A172 (cell line): ENCODE data around the gene TRIM33. TPM values are rescaled to one million over a fixed set of nuclear protein-coding genes. Genes with fewer than 3 reads are reported as not detected.
"Not testable (repeated sequence)": the region's sequence is repeated elsewhere in the genome, so short reads cannot be mapped to it uniquely, and the experiment has no call there.

Experiments
- DNase-seq: peaks from one replicate; pipeline ENCODE4 v3.0.0-alpha.2; 2015; ENCODE audit warnings: low spot score
- total RNA-seq: library from RNA; depleted of rRNA; stranded (reverse); fragments of >200 nt; shearing (Covaris generic); gene quantifications from 2 replicates; pipeline ENCODE4 v1.2.3, GENCODE V29; 2014

Gene TRIM33
- total RNA-seq, 1 experiment from 2014 or later: 22.9 TPM

DNA sequence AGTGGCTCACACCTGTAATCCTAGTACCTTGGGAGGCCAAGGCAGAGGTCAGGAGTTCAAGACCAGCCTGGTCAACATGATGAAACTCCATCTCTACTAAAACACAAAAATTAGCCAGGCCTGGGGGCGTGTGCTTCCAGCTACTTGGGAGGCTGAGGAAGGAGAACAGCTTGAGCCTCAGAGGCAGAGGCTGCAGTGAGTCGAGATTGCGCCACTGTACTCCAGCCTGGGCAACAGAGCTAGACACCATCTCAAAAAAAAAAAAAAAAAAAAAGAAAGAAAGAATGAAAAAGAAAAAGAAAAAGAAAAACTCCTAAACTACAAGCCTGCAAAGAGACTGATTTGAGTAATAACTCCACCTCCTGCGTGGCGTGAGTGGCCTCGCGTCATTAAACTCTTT is 92.1 kb downstream of the TRIM33 start:
- not testable (repeated sequence) for DNase-seq

DNA sequence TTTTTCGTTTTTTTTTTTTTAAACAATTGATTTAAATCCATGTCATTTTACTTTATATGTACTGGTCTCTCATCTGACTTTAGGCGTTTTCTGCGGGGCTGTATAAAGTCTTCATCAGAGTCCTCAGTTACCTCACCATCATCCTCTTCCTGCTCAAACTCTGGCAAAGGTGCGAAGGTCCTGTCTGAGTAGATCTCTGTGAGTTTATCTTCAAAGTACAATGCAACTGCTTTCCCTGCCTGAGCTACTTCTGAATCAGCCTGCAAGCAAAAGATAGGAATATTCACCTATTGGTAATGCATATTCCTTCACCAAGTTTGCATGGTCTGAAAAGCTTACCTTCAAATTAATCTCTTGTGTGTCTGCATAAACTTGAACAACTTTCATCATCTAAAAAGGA is 113.4 kb downstream of the TRIM33 start:
- no peak for DNase-seq

DNA sequence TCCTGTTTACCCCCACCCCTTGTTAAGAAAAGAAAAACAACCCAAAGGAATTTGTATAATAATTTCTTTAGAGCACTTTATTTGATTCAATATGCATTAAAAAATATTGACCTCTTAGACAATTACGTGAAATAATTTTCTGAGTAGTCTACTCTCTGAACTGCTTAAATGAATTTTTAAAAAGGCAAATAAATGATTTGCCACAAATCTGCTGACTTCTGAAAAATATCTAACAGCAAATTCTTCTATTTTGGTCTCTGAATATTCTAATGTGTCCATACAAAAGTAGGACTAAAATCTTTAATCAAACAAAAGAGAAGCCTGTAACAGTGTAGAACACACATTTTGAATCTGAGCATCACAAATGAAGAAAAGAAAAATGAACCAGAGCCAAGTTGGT is 115.1 kb downstream of the TRIM33 start:
- no peak for DNase-seq

GRCh38 chr1:114390960-114391359 is 120.0 kb downstream of the TRIM33 start:
- DNase-seq: no peak

- no peak for DNase-seq
Observed at GRCh38 chr1:114390361-114390760, 120.6 kb downstream of the TRIM33 start.

GRCh38 chr1:114388432-114389003 is 122.5 kb downstream of the TRIM33 start:
- no peak for DNase-seq

DNA sequence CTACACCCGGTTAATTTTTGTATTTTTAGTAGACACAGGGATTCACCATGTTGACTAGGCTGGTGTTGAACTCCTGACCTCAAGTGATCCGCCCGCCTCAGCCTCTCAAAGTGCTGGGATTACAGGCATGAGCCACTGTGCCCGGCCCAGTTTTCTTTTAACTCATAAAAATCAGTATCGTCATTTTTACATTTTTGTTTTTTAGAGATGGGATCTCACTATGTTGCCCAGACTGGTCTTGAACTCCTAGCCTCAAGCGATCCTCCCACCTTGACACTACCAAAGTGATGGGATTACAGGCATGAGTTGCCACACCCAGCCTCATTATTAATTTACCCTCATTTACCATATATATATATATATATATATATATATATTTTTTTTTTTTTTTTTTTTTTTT is 123.4 kb downstream of the TRIM33 start:
- DNase-seq: not testable (repeated sequence)

- no peak for DNase-seq
Observed at GRCh38 chr1:114387010-114387360, 124.0 kb downstream of the TRIM33 start.

DNA sequence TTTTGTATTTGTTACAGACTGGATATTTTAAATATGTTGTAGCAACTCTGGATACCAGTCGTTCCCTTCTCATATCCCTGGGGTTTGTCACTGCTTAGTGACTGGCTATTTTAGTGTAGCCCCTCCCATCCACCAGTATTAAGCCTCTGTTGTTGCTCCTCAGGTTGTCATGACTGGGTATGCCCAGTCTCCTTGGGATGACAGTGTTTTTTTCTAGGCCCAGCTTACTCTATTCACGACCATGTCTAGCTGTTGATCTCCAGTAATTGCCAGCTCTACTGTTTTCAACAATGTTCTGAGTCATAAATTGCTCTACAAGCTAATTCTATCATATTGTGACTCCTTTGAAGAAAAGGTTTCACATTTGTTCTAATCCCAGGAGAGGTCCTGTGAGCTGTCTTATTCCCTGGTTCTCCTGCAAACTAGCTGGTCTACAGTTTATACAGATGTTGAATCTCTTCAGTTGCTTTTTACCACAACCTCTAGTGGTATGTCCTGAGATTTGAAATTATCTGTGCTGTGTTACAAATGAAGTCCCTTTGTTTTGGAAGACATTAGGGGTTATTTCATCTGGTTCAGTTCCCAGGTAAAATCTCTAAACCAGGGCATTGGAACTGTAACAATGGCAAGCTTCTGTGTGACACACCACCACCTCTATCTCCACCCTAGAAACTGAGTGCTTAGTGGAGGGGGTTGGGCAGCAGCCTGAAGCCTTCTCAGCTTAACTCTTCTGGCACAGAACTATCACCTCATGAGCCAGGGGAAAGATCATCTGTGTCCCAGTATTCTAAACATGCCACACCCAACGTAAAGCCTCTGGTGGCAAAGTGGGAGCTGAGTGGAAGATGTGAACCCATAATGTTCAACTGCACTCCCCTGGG is 124.6 kb downstream of the TRIM33 start:
- no peak for DNase-seq

GRCh38 chr1:114384922-114385321 is 126.1 kb downstream of the TRIM33 start:
- no peak for DNase-seq

DNA sequence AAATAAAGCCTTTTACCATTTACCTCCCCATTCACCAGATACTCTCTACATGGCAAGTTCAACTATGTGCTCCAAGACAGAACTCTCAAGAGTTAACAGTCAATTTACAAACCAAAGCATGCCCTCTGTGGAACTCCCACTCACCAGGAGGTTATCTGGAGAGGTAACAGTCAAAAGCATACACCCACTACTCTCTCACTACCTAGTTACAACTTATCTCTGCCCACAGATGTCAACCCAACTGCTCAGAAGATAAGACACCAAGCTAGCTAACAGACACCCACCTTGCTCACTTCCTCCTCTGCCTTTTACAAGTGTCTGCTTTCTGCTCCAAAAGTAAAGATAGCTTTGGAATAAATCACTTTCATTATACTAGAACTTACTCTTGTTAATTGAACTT is 131.0 kb downstream of the TRIM33 start:
- DNase-seq: no peak

DNA sequence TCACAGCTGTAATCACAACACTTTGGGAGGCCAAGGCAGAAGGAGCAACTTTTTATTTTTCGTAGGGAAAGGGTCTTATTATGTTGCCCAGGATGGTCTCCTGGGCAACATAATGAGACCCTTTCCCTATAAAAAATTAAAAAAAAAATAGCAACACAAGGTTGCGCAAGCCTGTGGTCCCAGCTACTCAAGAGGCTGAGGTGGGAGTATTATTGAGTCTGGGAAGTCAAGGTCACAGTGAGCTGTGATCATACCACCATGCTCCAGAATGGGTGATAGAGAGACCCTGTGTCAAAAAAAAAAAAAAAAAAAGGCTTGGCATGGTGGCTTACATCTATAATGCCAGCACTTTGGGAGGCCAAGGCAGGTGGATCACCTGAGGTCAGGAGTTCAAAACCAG is 131.6 kb downstream of the TRIM33 start:
- DNase-seq: no peak

GRCh38 chr1:114377356-114377755 is 133.6 kb downstream of the TRIM33 start:
- DNase-seq: no peak

- DNase-seq: no peak
Observed at GRCh38 chr1:114369930-114370329, 141.1 kb downstream of the TRIM33 start.

- not testable (repeated sequence) for DNase-seq
Observed at GRCh38 chr1:114369266-114369919, 141.6 kb downstream of the TRIM33 start.

- no peak for DNase-seq
Observed at GRCh38 chr1:114368560-114369255, 142.3 kb downstream of the TRIM33 start.

- no peak for DNase-seq
Observed at GRCh38 chr1:114367810-114368209, 143.2 kb downstream of the TRIM33 start.

GRCh38 chr1:114363230-114363629 is 147.8 kb downstream of the TRIM33 start:
- DNase-seq: not testable (repeated sequence)

GRCh38 chr1:114359791-114360190 is 151.2 kb downstream of the TRIM33 start:
- no peak for DNase-seq

DNA sequence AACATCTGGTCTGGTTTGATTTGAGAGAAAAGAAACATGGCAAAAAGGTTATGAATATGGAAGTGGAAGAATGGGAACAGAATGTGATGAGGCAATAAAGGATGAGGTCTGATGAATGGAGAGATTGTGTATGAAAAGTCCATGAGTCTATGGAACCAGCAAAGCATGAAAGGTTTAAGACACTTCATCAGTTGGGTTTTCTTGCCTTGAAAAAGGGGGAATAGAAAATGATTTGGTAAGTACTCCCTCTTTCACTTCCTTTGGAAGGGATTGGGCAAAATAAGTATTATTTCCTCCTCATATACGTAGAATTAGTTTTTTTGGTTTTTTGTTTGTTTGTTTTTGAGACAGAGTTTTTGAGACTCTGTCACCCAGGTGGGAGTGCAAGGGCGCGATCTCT is 155.8 kb downstream of the TRIM33 start:
- no peak for DNase-seq

GRCh38 chr1:114353262-114353661 is 157.7 kb downstream of the TRIM33 start:
- DNase-seq: peak; percentile 21

DNA sequence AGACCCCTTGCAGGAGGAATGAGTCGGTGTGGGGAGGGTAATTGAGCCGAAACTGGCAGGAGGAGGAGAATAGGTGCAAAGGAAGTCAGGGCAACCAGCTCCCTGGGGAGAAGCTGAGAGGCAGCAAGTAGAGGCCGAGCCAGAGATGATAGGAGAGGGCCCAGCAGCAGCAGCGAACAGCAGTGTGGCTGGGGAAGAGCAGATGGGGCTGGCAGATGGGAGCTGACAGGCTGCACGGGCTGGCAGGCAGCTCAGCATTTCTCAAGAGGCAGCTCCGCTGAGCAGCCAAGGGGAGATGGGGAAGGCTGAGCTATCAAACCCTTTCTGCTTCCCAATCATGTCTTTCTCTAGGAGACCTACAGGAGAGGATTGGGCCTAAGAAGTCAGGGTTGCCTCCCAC is 158.2 kb downstream of the TRIM33 start:
- DNase-seq: no peak
